Fibroblast of skin of abdomen (primary cell): ENCODE data around the gene MFSD2A.
A peak's percentile ranks its signal among the peaks of the same experiment; 100 is the strongest.
"Not testable (repeated sequence)": the region's sequence is repeated elsewhere in the genome, so short reads cannot be mapped to it uniquely, and the experiment has no call there.

Source experiments
- DNase-seq: peaks from one replicate; pipeline ENCODE4 v3.0.0-alpha.2; 2013

Gene MFSD2A

GRCh38 chr1:39940980-39941871, 13.7 kb upstream of the MFSD2A start:
- no peak for DNase-seq

GRCh38 chr1:39943471-39944290, 11.3 kb upstream of the MFSD2A start:
- DNase-seq = no peak

GRCh38 chr1:39944410-39945112, 10.4 kb upstream of the MFSD2A start:
- no peak for DNase-seq

- DNase-seq = no peak
Measured at GRCh38 chr1:39946216-39946615, 8.7 kb upstream of the MFSD2A start.

GRCh38 chr1:39947260-39947659, 7.7 kb upstream of the MFSD2A start:
- no peak for DNase-seq

GRCh38 chr1:39949891-39950290, 5.1 kb upstream of the MFSD2A start:
- no peak for DNase-seq

GRCh38 chr1:39951926-39952325, 3.0 kb upstream of the MFSD2A start:
- DNase-seq = no peak

GRCh38 chr1:39952359-39953110, 2.4 kb upstream of the MFSD2A start:
- DNase-seq = no peak

- no peak for DNase-seq
Measured at GRCh38 chr1:39954324-39954869, 548 bp upstream of the MFSD2A start.

- peak; percentile 47 for DNase-seq
Measured at GRCh38 chr1:39955547-39956539, 898 bp downstream of the MFSD2A start.

- no peak for DNase-seq
Measured at GRCh38 chr1:39957299-39958015, 2.5 kb downstream of the MFSD2A start.

GRCh38 chr1:39958403-39959200, 3.7 kb downstream of the MFSD2A start:
- no peak for DNase-seq

- no peak for DNase-seq
Measured at GRCh38 chr1:39959651-39960333, 4.8 kb downstream of the MFSD2A start.

GRCh38 chr1:39960431-39960958, 5.5 kb downstream of the MFSD2A start:
- DNase-seq = no peak

GRCh38 chr1:39962450-39962825, 7.5 kb downstream of the MFSD2A start:
- DNase-seq = no peak

GRCh38 chr1:39962964-39963363, 8.0 kb downstream of the MFSD2A start:
- DNase-seq = not testable (repeated sequence)

GRCh38 chr1:39964552-39964951, 9.6 kb downstream of the MFSD2A start:
- no peak for DNase-seq

GRCh38 chr1:39965044-39965443, 10.1 kb downstream of the MFSD2A start:
- no peak for DNase-seq
